ENCODE measurements around the gene CALU. TPM values are rescaled to one million over a fixed set of nuclear protein-coding genes. Genes with fewer than 3 reads are reported as not detected.
A peak's percentile ranks its signal among the peaks of the same experiment; 100 is the strongest.

Gene CALU
- total RNA-seq, 1 donor from 2014 or later = 280 TPM

GRCh38 chr7:128742206-128742605 is 3.0 kb downstream of the CALU start:
- DNase-seq (ENCODE audit: low read depth) = peak; percentile 72
- H3K4me3 ChIP-seq (ENCODE audit: low read depth, low read length) = no peak overlapping the region
- TF ChIP-seq, protein P1, sequence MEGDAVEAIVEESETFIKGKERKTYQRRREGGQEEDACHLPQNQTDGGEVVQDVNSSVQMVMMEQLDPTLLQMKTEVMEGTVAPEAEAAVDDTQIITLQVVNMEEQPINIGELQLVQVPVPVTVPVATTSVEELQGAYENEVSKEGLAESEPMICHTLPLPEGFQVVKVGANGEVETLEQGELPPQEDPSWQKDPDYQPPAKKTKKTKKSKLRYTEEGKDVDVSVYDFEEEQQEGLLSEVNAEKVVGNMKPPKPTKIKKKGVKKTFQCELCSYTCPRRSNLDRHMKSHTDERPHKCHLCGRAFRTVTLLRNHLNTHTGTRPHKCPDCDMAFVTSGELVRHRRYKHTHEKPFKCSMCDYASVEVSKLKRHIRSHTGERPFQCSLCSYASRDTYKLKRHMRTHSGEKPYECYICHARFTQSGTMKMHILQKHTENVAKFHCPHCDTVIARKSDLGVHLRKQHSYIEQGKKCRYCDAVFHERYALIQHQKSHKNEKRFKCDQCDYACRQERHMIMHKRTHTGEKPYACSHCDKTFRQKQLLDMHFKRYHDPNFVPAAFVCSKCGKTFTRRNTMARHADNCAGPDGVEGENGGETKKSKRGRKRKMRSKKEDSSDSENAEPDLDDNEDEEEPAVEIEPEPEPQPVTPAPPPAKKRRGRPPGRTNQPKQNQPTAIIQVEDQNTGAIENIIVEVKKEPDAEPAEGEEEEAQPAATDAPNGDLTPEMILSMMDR (IDR thresholded peaks at IDR 0.05; ENCODE audit: insufficient read depth, low read length, severe bottlenecking) = no peak
- FAIRE-seq = no peak
- no peaks in the 10 kb centered on the region for H3K27me3 ChIP-seq (ENCODE audit: control insufficient read depth, insufficient read depth, low read length)
- H3K36me3 ChIP-seq (ENCODE audit: control insufficient read depth, insufficient read depth, low read length) = no peaks in the 10 kb centered on the region

DNA sequence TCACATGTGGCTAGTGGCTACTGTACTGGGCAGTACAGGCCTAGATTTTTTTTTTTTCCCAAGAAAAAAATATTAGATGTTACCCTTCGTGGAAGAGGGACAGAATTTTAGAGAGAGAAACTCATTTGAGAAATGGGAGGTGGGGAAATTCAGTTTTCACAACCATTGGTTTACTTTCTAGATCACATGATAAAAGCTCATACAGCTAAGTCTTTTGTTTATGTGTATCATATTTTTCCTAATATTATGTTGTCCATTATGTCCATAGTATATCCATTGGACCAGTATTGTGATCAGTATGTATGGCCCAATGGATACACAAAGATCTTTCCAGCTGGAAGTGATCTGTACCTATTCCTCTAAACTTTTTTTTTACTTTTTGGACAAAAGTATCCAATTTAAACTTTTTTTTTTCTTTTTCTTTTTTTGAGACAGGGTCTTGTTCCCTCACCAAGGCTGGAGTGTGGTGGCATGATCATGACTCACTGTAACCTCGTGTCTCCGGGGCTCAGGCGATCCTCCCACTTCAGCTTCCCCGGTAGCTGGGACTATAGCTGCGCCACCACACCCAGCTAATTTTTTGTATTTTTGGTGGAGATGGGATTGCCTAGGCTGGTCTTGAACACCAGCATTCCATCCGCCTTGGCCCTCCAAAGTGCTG is 4.1 kb downstream of the CALU start:
- no peaks in the 10 kb centered on the region for H3K36me3 ChIP-seq (ENCODE audit: control insufficient read depth, insufficient read depth, low read length)
- no peak overlapping the region for H3K4me3 ChIP-seq (ENCODE audit: low read depth, low read length)
- FAIRE-seq = no peak
- TF ChIP-seq, protein P1 (IDR thresholded peaks at IDR 0.05; ENCODE audit: insufficient read depth, low read length, severe bottlenecking) = no peak
- H3K27me3 ChIP-seq (ENCODE audit: control insufficient read depth, insufficient read depth, low read length) = no peaks in the 10 kb centered on the region
- no peak for DNase-seq (ENCODE audit: low read depth)

- TF ChIP-seq, protein P1 (IDR thresholded peaks at IDR 0.05; ENCODE audit: insufficient read depth, low read length, severe bottlenecking) = no peak
- no peak for FAIRE-seq
- Histone ChIP-seq H3K27me3 (ENCODE audit: control insufficient read depth, insufficient read depth, low read length) (no peaks in the 10 kb centered on the region), H3K36me3 (ENCODE audit: control insufficient read depth, insufficient read depth, low read length) (peaks cover 5% of the 10 kb centered on the region), H3K4me3 (ENCODE audit: low read depth, low read length) (no peak overlapping the region)
- DNase-seq (ENCODE audit: low read depth) = no peak
Measured at GRCh38 chr7:128744366-128744905, 5.3 kb downstream of the CALU start.

GRCh38 chr7:128745706-128746105 is 6.5 kb downstream of the CALU start:
- H3K27me3 ChIP-seq (ENCODE audit: control insufficient read depth, insufficient read depth, low read length) = no peaks in the 10 kb centered on the region
- TF ChIP-seq, protein P1 (IDR thresholded peaks at IDR 0.05; ENCODE audit: insufficient read depth, low read length, severe bottlenecking) = no peak
- H3K36me3 ChIP-seq (ENCODE audit: control insufficient read depth, insufficient read depth, low read length) = peaks cover 5% of the 10 kb centered on the region
- H3K4me3 ChIP-seq (ENCODE audit: low read depth, low read length) = no peak overlapping the region
- FAIRE-seq (no peak), DNase-seq (ENCODE audit: low read depth) (no peak)

DNA sequence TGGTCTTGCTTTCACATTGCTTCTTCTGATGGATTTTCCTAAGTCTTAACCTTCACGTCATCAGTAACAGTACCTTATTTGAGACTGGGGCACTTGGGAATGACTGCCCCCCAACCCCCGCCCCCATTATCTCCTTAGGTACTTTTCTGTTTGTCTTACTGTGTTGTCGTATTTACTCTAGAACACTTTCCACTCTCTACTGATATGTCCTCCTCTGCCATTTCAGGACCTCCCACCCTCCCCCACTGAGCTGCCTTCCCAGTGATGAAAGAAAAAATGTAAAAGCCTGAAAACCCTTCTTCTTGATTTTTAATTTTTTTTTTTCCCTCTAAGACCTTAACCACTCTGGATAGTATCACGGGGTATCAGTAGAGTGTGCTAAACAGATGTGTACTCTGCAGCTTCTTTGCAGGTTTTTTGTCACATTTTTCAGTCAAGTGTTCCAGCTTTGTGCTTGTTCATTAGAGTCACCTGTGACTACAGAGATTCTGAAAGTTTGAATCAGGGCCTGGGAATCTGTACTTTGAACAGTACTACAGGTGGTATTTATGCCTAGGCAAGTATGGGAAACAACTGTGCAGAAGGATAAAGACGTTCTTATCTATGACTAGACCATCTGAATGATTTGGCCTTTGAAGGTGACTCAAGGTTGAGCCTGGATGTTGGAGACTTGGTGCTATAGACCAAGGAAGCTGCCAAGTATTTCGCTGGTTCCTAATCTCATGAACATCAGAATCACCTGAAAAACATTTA is 8.3 kb downstream of the CALU start:
- TF ChIP-seq, protein P1 (IDR thresholded peaks at IDR 0.05; ENCODE audit: insufficient read depth, low read length, severe bottlenecking) = no peak
- DNase-seq (ENCODE audit: low read depth) = no peak
- H3K4me3 ChIP-seq (ENCODE audit: low read depth, low read length) = no peak overlapping the region
- FAIRE-seq = no peak
- H3K36me3 ChIP-seq (ENCODE audit: control insufficient read depth, insufficient read depth, low read length) = peaks cover 6% of the 10 kb centered on the region
- H3K27me3 ChIP-seq (ENCODE audit: control insufficient read depth, insufficient read depth, low read length) = no peaks in the 10 kb centered on the region

Data from bronchial epithelial cell (primary cell).